A673 (cell line): ENCODE results near the gene DPEP2. TPM values are rescaled to one million over a fixed set of nuclear protein-coding genes. Genes with fewer than 3 reads are reported as not detected.
A peak's percentile ranks its signal among the peaks of the same experiment; 100 is the strongest.

Source experiments
- BruUV-seq: library from RNA; stranded (reverse); fragments of 400-500 nt; replicated peaks from 2 replicates; lab custom pipeline; 2021; lab: Mats Ljungman, UMichigan
- CTCF ChIA-PET: fragments of 300-600 bp; sonication (Branson Sonifier 250); formaldehyde crosslinking; loops from one replicate; lab custom pipeline; 2022; ENCODE audit warnings: antibody characterized with exemption; lab: Charles Lee
- POLR2A ChIA-PET: fragments of 300-600 bp; sonication (Branson Sonifier 250); formaldehyde crosslinking; loops from one replicate; lab custom pipeline; 2022; ENCODE audit warnings: antibody characterized with exemption; ENCODE audit not compliant: low non-redundant PET; lab: Charles Lee
- DNase-seq: peaks from one replicate; pipeline ENCODE4 v3.0.0-alpha.2; 2015; ENCODE audit warnings: low spot score
- H3K27ac ChIP-seq: fragments of 200-600 bp; sonication (generic); 2 replicates; pipeline ENCODE4 v1.5.1; 2016; ENCODE audit warnings: mixed run types, low read depth, mild to moderate bottlenecking, mixed read lengths, antibody characterized with exemption, low read length; ENCODE audit not compliant: poor library complexity, severe bottlenecking
- H3K27me3 ChIP-seq: fragments of 200-600 bp; sonication (generic); replicated peaks from 2 replicates; pipeline ENCODE4 v1.6.1; 2017; ENCODE audit warnings: mixed run types, low read depth, mild to moderate bottlenecking, mixed read lengths, antibody characterized with exemption, low read length; ENCODE audit not compliant: insufficient read depth, poor library complexity
- H3K36me3 ChIP-seq: fragments of 200-600 bp; sonication (generic); 2 replicates; pipeline ENCODE4 v1.6.1; 2016; ENCODE audit warnings: mixed run types, mild to moderate bottlenecking, mixed read lengths, antibody characterized with exemption, low read length; ENCODE audit not compliant: insufficient read depth, poor library complexity, severe bottlenecking
- H3K4me1 ChIP-seq: fragments of 200-600 bp; sonication (generic); 2 replicates; pipeline ENCODE4 v1.6.1; 2017; ENCODE audit warnings: mixed run types, mild to moderate bottlenecking, mixed read lengths, antibody characterized with exemption, low read length; ENCODE audit not compliant: insufficient read depth, poor library complexity, severe bottlenecking
- H3K4me3 ChIP-seq: fragments of 200-600 bp; sonication (generic); 2 replicates; pipeline ENCODE4 v1.5.1; 2016; ENCODE audit warnings: low read depth, mixed run types, mild to moderate bottlenecking, mixed read lengths, low read length; ENCODE audit not compliant: poor library complexity, severe bottlenecking
- H3K9me3 ChIP-seq: fragments of 200-600 bp; sonication (generic); 2 replicates; pipeline ENCODE4 v1.6.1; 2016; ENCODE audit warnings: mixed run types, low read depth, mild to moderate bottlenecking, mixed read lengths, antibody characterized with exemption, low read length; ENCODE audit not compliant: poor library complexity, severe bottlenecking
- CTCF ChIP-seq: fragments of 300-800, 200-600 bp; sonication (generic); conservative IDR thresholded peaks from 2 replicates; pipeline ENCODE4 v1.5.1; 2017; ENCODE audit warnings: low read depth, mild to moderate bottlenecking, antibody characterized with exemption, low read length, moderate library complexity, mixed read lengths
- EZH2 ChIP-seq: fragments of 200-600 bp; sonication (generic); IDR thresholded peaks from 2 replicates; pipeline ENCODE4 v1.6.1; 2017; ENCODE audit warnings: borderline replicate concordance, low read depth, mild to moderate bottlenecking, mixed read lengths, antibody characterized with exemption, low read length; ENCODE audit not compliant: poor library complexity, severe bottlenecking
- intact Hi-C: fragments of 100-400 bp; cut with micrococcal nuclease; formaldehyde crosslinking; loops from one replicate; pipeline ENCODE4 v1.10.0; 2022; ENCODE audit not compliant: unreplicated experiment
- total RNA-seq: library from RNA; stranded (reverse); gene quantifications from 2 replicates; pipeline ENCODE4 v1.2.3, GENCODE V29; 2021

The DPEP2 gene
- total RNA-seq, 1 experiment from 2014 or later: not detected

- no peaks in the 10 kb centered on the region for H3K27me3 ChIP-seq
- ChIA-PET POLR2A (no interaction called here), CTCF (no interaction called here)
- TF ChIP-seq CTCF (no peak), EZH2 (no peak)
- H3K27ac ChIP-seq: peak within 1 kb of the TSS; percentile 50
- BruUV-seq: no TSS peak
- no peaks in the 10 kb centered on the region for H3K9me3 ChIP-seq
- H3K4me1 ChIP-seq: no peaks in the 10 kb centered on the region
- peak; percentile 29 for DNase-seq
- no peak within 1 kb of the TSS for H3K4me3 ChIP-seq
- H3K36me3 ChIP-seq: peaks cover 29% of the 10 kb centered on the region
- intact Hi-C loops: no loop called here
These were observed 55.4 kb downstream of the DPEP2 start, which contains the start of gene LCAT for GRCh38 chr16:67943619-67944504. LCAT (minus strand) TSS chr16:67944120; CDS start chr16:67944101, 19 bp downstream.

DNA sequence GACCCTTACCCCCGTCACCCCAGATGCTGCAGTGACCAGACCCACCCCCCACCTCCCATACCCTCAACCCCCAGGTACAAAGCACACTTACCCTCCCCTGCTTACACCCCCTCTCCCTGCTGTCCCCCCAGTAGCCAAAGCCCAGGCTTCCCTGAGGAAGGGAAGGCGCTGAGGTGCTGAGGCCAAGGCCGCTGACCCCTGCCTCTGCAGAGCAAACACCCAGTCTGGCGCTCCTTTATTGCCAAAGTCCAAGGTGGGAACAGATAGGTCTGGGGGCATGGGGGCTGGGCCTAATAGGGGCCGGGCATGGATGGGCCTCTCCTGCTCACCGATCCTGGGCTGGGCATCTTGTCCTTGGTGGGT, 56.0 kb downstream of the DPEP2 start:
- no peaks in the 10 kb centered on the region for H3K27me3 ChIP-seq
- H3K27ac ChIP-seq: no peak overlapping the region
- H3K36me3 ChIP-seq: peaks cover 29% of the 10 kb centered on the region
- no TSS peak for BruUV-seq
- intact Hi-C loops: no loop called here
- TF ChIP-seq EZH2: no peak
- TF ChIP-seq CTCF: no peak
- H3K4me1 ChIP-seq: no peaks in the 10 kb centered on the region
- CTCF ChIA-PET: interaction anchor here (1.1 kb wide), 1 partner anchor 16 kb away, joined by 3 read pairs; no protein-coding TSS in a partner anchor
- no peak overlapping the region for H3K4me3 ChIP-seq
- POLR2A ChIA-PET: no interaction called here
- DNase-seq: no peak
- no peaks in the 10 kb centered on the region for H3K9me3 ChIP-seq

DNA sequence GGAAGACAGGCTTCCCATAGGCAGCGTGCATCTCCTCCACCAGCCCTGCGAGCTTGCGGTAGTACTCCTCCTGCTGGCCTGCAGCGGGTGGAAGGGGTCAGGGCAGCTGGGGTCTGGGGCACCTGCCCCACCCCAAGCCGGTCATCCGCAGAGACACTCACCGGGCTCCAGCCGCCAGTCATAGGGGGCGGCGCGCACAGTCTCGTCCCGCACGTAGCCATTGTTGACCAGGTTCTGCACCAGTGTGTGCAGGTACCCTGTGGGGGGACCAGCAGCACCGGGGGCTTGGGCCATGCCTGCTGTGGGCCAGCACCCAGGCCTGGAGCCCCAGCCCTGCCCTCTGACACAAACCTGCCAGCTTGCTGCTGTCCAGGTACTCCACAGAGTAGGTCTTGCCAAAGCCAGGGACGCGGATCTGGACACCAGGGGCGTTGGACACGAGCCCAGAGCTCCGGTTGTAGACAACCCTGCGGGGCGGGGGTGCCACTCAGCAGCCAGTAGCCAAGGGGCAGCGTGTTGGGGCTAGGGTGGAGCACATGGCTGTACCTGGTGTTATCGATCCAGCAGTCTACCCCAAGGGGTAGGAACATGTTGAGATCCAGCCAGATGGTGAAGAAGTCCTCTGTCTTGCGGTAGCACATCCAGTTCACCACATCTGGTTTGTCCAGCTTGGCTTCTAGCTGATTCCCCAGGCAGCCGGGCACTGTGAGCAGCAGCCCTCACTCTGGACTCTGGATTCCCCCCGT, 56.6 kb downstream of the DPEP2 start:
- BruUV-seq: no TSS peak
- intact Hi-C loops: no loop called here
- ChIA-PET CTCF (interaction anchor here (1.0 to 1.1 kb wide), 2 partner anchors 17 to 107 kb away, joined by 3 read pairs; no protein-coding TSS in a partner anchor), POLR2A (no interaction called here)
- Histone ChIP-seq H3K9me3 (no peaks in the 10 kb centered on the region), H3K27ac (no peak overlapping the region), H3K27me3 (no peaks in the 10 kb centered on the region), H3K36me3 (peaks cover 26% of the 10 kb centered on the region), H3K4me3 (no peak overlapping the region), H3K4me1 (no peaks in the 10 kb centered on the region)
- no peak for DNase-seq
- TF ChIP-seq EZH2: no peak
- no peak for TF ChIP-seq CTCF
